SK-N-SH (cell line): Measurements from ENCODE around the gene PXDC1.

Experiments
- CTCF ChIP-seq: fragments of 200-600 bp; sonication (generic); IDR thresholded peaks from 2 replicates; pipeline ENCODE4 v1.6.1; 2017; ENCODE audit warnings: antibody characterized with exemption, mild to moderate bottlenecking, moderate library complexity
- EP300 ChIP-seq, 2 experiments: IDR thresholded peaks; 2 replicates each; pipeline versions ENCODE4 v1.4.0 to v1.6.1; 2012; ENCODE audit warnings: borderline replicate concordance in 1 of 2, low read depth in 1 of 2, low read length in 1 of 2
- FOXJ3 ChIP-seq: sonication (generic); formaldehyde crosslinking; IDR thresholded peaks from 2 replicates; pipeline ENCODE4 v1.5.1; 2020; ENCODE audit warnings: mild to moderate bottlenecking, missing genetic modification reagents
- MAX ChIP-seq: IDR thresholded peaks from 2 replicates; pipeline ENCODE4 v1.4.0; 2012; ENCODE audit warnings: low read depth
- MXI1 ChIP-seq: IDR thresholded peaks from 2 replicates; pipeline ENCODE4 v1.6.1; 2012; ENCODE audit warnings: mild to moderate bottlenecking, low read depth, low read length, improper control_type of control experiment
- NRF1 ChIP-seq: IDR thresholded peaks from 2 replicates; pipeline ENCODE4 v1.6.1; 2012; ENCODE audit warnings: low read depth, mild to moderate bottlenecking, low read length
- POLR2AphosphoS5 ChIP-seq: IDR thresholded peaks from 2 replicates; pipeline ENCODE4 v1.6.1; 2012; ENCODE audit warnings: low read depth, low read length
- SIN3A ChIP-seq: IDR thresholded peaks from 2 replicates; pipeline ENCODE4 v1.6.1; 2012; ENCODE audit warnings: low read depth, mild to moderate bottlenecking, low read length, moderate library complexity, borderline replicate concordance
- SMC3 ChIP-seq: IDR thresholded peaks from 2 replicates; pipeline ENCODE4 v1.6.1; 2012; ENCODE audit warnings: low read depth, low read length, improper control_type of control experiment
- YY1 ChIP-seq: IDR thresholded peaks from 2 replicates; pipeline ENCODE4 v1.4.0; 2012; ENCODE audit warnings: low read depth, mild to moderate bottlenecking

- no peak for TF ChIP-seq EP300 (IDR thresholded peaks at IDR 0.05; ENCODE audit: borderline replicate concordance in 1 of 2, low read depth in 1 of 2, low read length in 1 of 2)
- no peak for TF ChIP-seq MXI1
- TF ChIP-seq CTCF = no peak
- TF ChIP-seq FOXJ3 (CRISPR knock-in tag) = no peak
- TF ChIP-seq NRF1 = no peak
- no peak for TF ChIP-seq SMC3
- no peak for TF ChIP-seq MAX
- TF ChIP-seq YY1 = no peak
- TF ChIP-seq POLR2AphosphoS5 = no peak
- TF ChIP-seq SIN3A = no peak
These were observed 18.7 kb upstream of the PXDC1 start for GRCh38 chr6:3770023-3770720.
